ENCODE results near the gene RNF215.

DNA sequence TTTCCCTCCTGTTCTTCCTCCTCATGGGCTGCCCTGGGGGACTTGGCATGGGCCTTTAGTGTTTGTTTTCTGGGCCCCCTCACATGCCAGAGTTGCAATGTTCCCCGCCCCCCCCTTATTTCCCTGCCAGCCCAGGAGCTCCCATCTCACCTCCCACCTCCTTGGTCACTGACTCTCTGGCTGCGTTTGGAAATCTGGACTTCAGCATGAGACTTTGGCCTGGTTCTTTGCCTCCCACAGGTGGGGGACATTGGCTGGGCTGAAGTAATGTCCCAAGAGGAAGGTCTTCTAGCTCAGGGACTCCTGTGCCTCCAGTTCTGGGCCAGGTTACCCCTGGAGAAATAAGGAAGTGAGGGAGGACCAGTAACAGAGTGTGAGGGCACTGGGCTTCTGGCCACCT is 45.3 kb upstream of the RNF215 start:
- TF ChIP-seq, protein P1, sequence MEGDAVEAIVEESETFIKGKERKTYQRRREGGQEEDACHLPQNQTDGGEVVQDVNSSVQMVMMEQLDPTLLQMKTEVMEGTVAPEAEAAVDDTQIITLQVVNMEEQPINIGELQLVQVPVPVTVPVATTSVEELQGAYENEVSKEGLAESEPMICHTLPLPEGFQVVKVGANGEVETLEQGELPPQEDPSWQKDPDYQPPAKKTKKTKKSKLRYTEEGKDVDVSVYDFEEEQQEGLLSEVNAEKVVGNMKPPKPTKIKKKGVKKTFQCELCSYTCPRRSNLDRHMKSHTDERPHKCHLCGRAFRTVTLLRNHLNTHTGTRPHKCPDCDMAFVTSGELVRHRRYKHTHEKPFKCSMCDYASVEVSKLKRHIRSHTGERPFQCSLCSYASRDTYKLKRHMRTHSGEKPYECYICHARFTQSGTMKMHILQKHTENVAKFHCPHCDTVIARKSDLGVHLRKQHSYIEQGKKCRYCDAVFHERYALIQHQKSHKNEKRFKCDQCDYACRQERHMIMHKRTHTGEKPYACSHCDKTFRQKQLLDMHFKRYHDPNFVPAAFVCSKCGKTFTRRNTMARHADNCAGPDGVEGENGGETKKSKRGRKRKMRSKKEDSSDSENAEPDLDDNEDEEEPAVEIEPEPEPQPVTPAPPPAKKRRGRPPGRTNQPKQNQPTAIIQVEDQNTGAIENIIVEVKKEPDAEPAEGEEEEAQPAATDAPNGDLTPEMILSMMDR (IDR thresholded peaks at IDR 0.05), result no peak
- TF ChIP-seq POLR2A (IDR thresholded peaks at IDR 0.05), result no peak
